ENCODE results near the gene DNAI1.

DNA sequence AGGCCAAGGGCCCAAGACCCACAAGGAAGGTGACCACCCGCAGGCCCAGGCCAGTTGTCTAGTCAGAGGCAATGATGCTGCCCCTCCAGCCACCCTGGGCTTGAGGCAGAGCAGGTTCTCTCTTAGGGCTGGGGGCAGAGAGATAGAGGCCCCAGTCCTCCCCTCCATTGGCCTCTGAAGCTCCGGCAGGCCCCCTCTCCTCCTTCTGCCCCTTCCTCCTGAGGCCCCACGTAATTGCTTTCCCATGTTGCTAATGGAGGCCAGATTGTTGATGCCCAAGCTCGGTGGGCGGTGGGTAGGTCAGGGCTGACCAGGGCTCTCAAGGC, 90.8 kb downstream of the DNAI1 start:
- TF ChIP-seq POLR2A (IDR thresholded peaks at IDR 0.05), result no peak
- TF ChIP-seq, protein P1, sequence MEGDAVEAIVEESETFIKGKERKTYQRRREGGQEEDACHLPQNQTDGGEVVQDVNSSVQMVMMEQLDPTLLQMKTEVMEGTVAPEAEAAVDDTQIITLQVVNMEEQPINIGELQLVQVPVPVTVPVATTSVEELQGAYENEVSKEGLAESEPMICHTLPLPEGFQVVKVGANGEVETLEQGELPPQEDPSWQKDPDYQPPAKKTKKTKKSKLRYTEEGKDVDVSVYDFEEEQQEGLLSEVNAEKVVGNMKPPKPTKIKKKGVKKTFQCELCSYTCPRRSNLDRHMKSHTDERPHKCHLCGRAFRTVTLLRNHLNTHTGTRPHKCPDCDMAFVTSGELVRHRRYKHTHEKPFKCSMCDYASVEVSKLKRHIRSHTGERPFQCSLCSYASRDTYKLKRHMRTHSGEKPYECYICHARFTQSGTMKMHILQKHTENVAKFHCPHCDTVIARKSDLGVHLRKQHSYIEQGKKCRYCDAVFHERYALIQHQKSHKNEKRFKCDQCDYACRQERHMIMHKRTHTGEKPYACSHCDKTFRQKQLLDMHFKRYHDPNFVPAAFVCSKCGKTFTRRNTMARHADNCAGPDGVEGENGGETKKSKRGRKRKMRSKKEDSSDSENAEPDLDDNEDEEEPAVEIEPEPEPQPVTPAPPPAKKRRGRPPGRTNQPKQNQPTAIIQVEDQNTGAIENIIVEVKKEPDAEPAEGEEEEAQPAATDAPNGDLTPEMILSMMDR (IDR thresholded peaks at IDR 0.05), result no peak
